SU-DHL-6 (cell line): ENCODE data around the gene HORMAD2.

Source experiments
- H2AFZ ChIP-seq: fragments of 200-600 bp; sonication (generic); 2 replicates; pipeline ENCODE4 v1.6.1; 2014; ENCODE audit warnings: low read depth, mild to moderate bottlenecking, moderate library complexity, mixed read lengths, antibody characterized with exemption, low read length; ENCODE audit not compliant: severe bottlenecking
- H3F3A ChIP-seq: fragments of 200-600 bp; shearing (Covaris generic); 2 replicates; pipeline ENCODE4 v1.6.0; 2016; ENCODE audit warnings: antibody characterized with exemption, mild to moderate bottlenecking; ENCODE audit not compliant: insufficient read depth
- H3K27ac ChIP-seq: fragments of 200-600 bp; sonication (generic); 2 replicates; pipeline ENCODE4 v1.5.1; 2016; ENCODE audit warnings: low read depth, mild to moderate bottlenecking, low read length, moderate library complexity, mixed read lengths
- H3K27me3 ChIP-seq: fragments of 200-600 bp; sonication (generic), shearing (Covaris generic); 2 replicates; pipeline ENCODE4 v1.6.0; 2014; ENCODE audit warnings: mild to moderate bottlenecking, low read length
- H3K36me3 ChIP-seq: fragments of 200-600 bp; sonication (generic); 2 replicates; pipeline ENCODE4 v1.6.1; 2014; ENCODE audit warnings: mild to moderate bottlenecking, low read length, mixed read lengths
- H3K4me2 ChIP-seq: fragments of 300-600, 200-600 bp; shearing (Covaris generic), sonication (generic); 2 replicates; pipeline ENCODE4 v1.6.0; 2014; ENCODE audit warnings: low read length, low read depth, mild to moderate bottlenecking; ENCODE audit not compliant: poor library complexity, severe bottlenecking
- H3K4me3 ChIP-seq: fragments of 200-600 bp; sonication (generic); 2 replicates; pipeline ENCODE4 v1.5.1; 2014; ENCODE audit warnings: antibody characterized with exemption, low read length, mild to moderate bottlenecking, mixed read lengths; ENCODE audit not compliant: insufficient read depth, poor library complexity, severe bottlenecking
- H3K79me2 ChIP-seq: fragments of 200-600 bp; sonication (generic); 2 replicates; pipeline ENCODE4 v1.6.1; 2014; ENCODE audit warnings: mild to moderate bottlenecking, low read length, moderate library complexity; ENCODE audit not compliant: insufficient read depth
- H3K9ac ChIP-seq: fragments of 200-600 bp; sonication (generic); 2 replicates; pipeline ENCODE4 v1.7.0; 2014; ENCODE audit warnings: mild to moderate bottlenecking, low read length
- H3K9me2 ChIP-seq: fragments of 200-600 bp; sonication (generic); replicated peaks from 2 replicates; pipeline ENCODE4 v1.6.1; 2014; ENCODE audit warnings: low read length; ENCODE audit not compliant: insufficient read depth
- H3K9me3 ChIP-seq: fragments of 200-600 bp; sonication (generic); 2 replicates; pipeline ENCODE4 v1.6.1; 2014; ENCODE audit warnings: low read length, mixed read lengths; ENCODE audit not compliant: insufficient read depth
- H4K20me1 ChIP-seq: fragments of 200-600 bp; sonication (generic); 2 replicates; pipeline ENCODE4 v1.6.1; 2014; ENCODE audit warnings: low read depth, mild to moderate bottlenecking, antibody characterized with exemption, low read length, moderate library complexity, mixed read lengths
- EZH2phosphoT487 ChIP-seq: fragments of 200-600 bp; sonication (generic), shearing (Covaris generic); conservative IDR thresholded peaks from 2 replicates; pipeline ENCODE4 v1.6.1; 2018; ENCODE audit warnings: mild to moderate bottlenecking, antibody characterized with exemption, low read length, moderate library complexity, mixed read lengths
- TF ChIP-seq, protein P1 (sequence below): fragments of 200-600 bp; sonication (generic); IDR thresholded peaks from one replicate; pipeline ENCODE4 v1.5.1; 2017; ENCODE audit warnings: antibody characterized with exemption, mild to moderate bottlenecking, low read length, moderate library complexity; ENCODE audit not compliant: insufficient read depth, poor library complexity, severe bottlenecking

HORMAD2 gene

DNA sequence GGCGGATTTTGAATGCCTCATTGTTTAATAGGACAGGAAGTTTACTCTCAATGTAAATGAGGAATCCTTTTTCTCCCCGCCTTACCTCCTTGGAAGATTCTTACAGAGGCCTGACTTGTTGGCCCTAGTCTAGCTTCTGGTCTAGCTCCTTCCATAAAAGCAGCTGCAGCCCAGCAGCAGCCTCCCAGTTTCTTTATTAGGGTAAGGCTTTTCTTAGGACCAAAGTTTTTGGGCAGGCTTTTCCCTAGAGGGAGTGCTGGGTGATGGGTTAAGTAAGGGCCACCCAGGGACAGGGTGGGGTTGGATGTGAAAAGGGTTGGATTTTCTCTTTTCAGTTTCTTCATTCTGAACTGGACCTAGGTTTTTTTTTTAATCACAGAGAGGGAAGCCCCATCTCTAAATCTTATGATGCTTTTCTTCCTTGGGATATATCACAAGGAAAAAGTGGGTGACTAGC, 116.6 kb downstream of the HORMAD2 start:
- Histone ChIP-seq H3K4me3 (no peak overlapping the region), H3K9ac (no peak overlapping the region), H3K4me2 (no peak overlapping the region)

DNA sequence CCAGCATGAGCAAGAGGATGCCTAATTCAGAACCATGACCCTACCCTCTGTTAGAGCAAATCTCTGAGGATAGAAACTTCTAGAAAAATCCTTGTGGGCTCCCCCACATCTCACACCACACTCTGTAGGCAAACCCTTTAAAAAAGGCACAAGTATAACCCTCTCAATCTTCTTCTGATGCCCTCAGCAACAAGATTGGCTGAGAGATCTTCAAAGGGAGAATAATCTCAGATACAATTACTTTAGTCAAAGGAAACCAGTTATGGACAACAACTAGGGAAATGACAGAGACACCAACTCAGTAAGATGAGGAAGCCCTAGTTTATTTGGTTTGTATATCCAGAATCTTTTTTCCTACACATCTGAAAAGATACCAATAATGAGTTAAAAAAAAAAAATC, 117.1 kb downstream of the HORMAD2 start:
- H2AFZ ChIP-seq: no peak overlapping the region
- no peak overlapping the region for H3K27ac ChIP-seq
- no peaks in the 10 kb centered on the region for H3K9me2 ChIP-seq
- H3K27me3 ChIP-seq: no peaks in the 10 kb centered on the region
- no peaks in the 10 kb centered on the region for H3K36me3 ChIP-seq
- H3K9me3 ChIP-seq: no peaks in the 10 kb centered on the region
- TF ChIP-seq, protein P1, sequence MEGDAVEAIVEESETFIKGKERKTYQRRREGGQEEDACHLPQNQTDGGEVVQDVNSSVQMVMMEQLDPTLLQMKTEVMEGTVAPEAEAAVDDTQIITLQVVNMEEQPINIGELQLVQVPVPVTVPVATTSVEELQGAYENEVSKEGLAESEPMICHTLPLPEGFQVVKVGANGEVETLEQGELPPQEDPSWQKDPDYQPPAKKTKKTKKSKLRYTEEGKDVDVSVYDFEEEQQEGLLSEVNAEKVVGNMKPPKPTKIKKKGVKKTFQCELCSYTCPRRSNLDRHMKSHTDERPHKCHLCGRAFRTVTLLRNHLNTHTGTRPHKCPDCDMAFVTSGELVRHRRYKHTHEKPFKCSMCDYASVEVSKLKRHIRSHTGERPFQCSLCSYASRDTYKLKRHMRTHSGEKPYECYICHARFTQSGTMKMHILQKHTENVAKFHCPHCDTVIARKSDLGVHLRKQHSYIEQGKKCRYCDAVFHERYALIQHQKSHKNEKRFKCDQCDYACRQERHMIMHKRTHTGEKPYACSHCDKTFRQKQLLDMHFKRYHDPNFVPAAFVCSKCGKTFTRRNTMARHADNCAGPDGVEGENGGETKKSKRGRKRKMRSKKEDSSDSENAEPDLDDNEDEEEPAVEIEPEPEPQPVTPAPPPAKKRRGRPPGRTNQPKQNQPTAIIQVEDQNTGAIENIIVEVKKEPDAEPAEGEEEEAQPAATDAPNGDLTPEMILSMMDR: no peak
- no peak for TF ChIP-seq EZH2phosphoT487
- no peaks in the 10 kb centered on the region for H4K20me1 ChIP-seq
- no peak overlapping the region for H3K4me3 ChIP-seq
- H3K4me2 ChIP-seq: no peak overlapping the region
- H3K9ac ChIP-seq: no peak overlapping the region
- no peaks in the 10 kb centered on the region for H3K79me2 ChIP-seq
- H3F3A ChIP-seq: no peaks in the 10 kb centered on the region

More for the DNA sequence above, 116.6 kb downstream of the HORMAD2 start:
- no peaks in the 10 kb centered on the region for H3K9me3 ChIP-seq
- no peak for TF ChIP-seq EZH2phosphoT487
- TF ChIP-seq, protein P1: no peak
- no peaks in the 10 kb centered on the region for H3K9me2 ChIP-seq
- H3K36me3 ChIP-seq: no peaks in the 10 kb centered on the region
- no peak overlapping the region for H3K27ac ChIP-seq
- H4K20me1 ChIP-seq: no peaks in the 10 kb centered on the region
- H3F3A ChIP-seq: no peaks in the 10 kb centered on the region
- H3K27me3 ChIP-seq: no peaks in the 10 kb centered on the region
- no peaks in the 10 kb centered on the region for H3K79me2 ChIP-seq
- no peak overlapping the region for H2AFZ ChIP-seq

DNA sequence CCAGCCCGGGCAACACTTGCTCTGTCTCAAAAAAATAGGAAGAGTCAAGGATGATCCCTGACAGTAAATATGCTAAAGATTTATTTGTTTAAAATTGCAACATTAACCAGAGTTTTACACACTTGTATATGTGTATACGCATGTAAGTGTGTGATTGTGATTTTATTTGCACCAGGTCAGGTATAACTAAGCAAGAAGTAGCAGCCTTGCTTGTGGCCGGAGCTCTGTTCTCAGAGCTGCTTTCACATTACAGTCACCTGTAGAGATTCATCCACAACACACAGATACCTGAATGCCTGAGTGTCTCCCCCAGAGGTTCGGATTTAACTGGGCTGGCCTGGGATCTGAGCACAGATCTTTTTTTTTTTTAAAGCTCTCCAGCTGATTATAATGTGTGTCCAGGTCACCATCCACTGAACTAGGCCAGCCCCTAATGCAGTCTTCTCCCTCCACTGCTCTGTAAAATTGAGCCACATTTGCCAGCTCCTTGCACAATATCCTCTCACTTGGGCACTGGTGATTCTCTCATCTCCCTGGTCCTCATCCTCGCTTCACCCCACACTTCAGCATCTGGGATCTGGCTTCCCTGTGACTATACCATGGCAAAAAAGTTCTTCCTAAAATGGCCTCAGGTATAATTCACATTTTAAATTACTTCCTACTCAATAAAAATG, 118.0 kb downstream of the HORMAD2 start:
- Histone ChIP-seq H3K27me3 (no peaks in the 10 kb centered on the region), H3K27ac (no peak overlapping the region), H3K9me2 (no peaks in the 10 kb centered on the region), H3K4me3 (no peak overlapping the region), H3K9me3 (no peaks in the 10 kb centered on the region), H3K79me2 (no peaks in the 10 kb centered on the region), H3K36me3 (no peaks in the 10 kb centered on the region), H3K4me2 (no peak overlapping the region), H2AFZ (no peak overlapping the region), H4K20me1 (no peaks in the 10 kb centered on the region), H3K9ac (no peak overlapping the region), H3F3A (no peaks in the 10 kb centered on the region)
- no peak for TF ChIP-seq EZH2phosphoT487
- TF ChIP-seq, protein P1: no peak
